Fibroblast of skin of left quadriceps (primary cell): ENCODE results near the gene UBE2Z.

Experiments
- DNase-seq, 2 experiments: peaks; one replicate each; pipeline ENCODE4 v3.0.0-alpha.2; 2013; ENCODE audit warnings: low read depth in 2 of 2

Gene UBE2Z

DNA sequence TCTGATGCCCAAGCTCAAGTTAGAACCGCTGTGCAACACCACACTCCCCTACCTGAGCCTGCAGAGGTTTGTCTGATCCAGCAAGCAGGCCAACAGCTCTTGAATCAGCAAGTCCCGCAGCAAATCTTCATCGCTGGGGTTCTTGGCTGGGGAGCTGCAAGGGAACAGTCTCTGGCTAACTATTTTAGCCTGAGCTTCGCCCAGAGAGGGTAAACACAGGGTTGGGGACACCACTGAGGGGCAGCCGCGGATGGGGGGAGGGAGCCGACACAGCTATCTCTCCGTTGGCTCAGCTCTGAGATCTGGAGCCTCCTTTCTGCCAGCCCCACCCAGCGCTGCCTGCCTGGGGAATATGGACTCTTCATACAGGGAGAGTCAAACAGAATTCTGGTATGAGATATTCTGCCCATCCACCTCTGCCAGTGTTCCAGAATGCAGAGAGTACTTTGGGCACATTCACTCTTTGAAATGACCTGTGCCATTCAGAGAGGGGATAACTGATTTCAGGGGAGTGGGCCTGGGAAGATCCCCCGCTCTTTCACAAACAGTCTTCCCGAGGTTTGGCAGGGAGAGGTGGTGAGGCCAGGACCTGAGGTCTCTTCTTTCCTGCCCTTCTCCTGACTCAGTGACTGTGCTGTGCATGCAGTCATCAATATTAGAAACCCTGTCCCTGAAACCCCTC is 52.8 kb downstream of the UBE2Z start:
- no peak for DNase-seq

GRCh38 chr17:48961516-48962233 is 53.5 kb downstream of the UBE2Z start:
- no peak for DNase-seq

GRCh38 chr17:48970224-48970623 is 62.0 kb downstream of the UBE2Z start:
- no peak for DNase-seq

DNA sequence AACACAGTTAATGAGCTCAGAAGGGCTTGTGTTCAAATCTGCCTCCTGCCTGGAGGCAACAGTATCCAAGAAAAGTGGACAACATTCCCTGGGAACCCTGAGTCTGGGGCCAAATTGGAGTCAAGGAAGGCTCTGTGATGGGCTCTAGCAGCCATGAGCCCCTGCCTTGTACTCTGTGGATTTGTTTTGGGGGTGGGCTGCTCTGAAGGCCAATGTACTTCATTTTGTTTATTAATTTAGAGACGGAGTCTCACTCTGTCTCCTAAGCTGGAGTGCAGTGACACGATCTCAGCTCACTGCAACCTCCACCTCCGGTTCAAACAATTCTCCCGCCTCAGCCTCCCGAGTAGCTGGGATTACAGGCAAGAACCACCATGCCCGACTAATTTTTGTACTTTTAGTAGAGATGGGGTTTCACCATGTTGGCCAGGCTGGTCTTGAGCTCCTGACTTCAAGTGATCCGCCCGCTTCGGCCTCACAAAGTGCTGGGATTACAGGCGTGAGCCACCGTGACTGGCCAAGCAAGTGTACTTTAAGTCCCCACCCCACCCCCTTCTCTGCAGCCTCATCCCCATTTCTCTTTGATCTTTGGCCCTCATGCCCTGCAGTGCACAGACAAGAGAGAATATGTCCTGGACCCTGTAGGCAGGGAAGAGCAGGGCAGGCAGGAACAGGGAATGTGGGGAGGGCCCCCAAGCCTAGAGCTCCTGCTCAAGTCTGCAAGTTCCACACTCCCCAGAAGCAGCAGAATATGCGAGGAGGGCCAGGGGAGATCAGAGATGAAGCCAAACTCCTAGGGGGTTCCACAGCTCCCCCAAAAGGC is 62.9 kb downstream of the UBE2Z start:
- DNase-seq: no peak

- DNase-seq: no peak
These were observed 64.5 kb downstream of the UBE2Z start for GRCh38 chr17:48972749-48973097.

- no peak for DNase-seq
These were observed 65.6 kb downstream of the UBE2Z start for GRCh38 chr17:48973806-48974205.
